ENCODE data around the gene ABR.
"Not testable (repeated sequence)": the region's sequence is repeated elsewhere in the genome, so short reads cannot be mapped to it uniquely, and the experiment has no call there.

The ABR gene

GRCh38 chr17:1147664-1148063, 32.1 kb downstream of the ABR start:
- DNase-seq (ENCODE audit: low read depth), result peak; percentile 76

GRCh38 chr17:1146561-1147265, 33.1 kb downstream of the ABR start:
- no peak for DNase-seq (ENCODE audit: low read depth)

- DNase-seq (ENCODE audit: low read depth), result no peak
These were observed 34.3 kb downstream of the ABR start for GRCh38 chr17:1145311-1145986.

- no peak for DNase-seq (ENCODE audit: low read depth)
These were observed 35.6 kb downstream of the ABR start for GRCh38 chr17:1144162-1144561.

GRCh38 chr17:1143573-1143972, 36.2 kb downstream of the ABR start:
- DNase-seq (ENCODE audit: low read depth), result no peak

- no peak for DNase-seq (ENCODE audit: low read depth)
These were observed 37.2 kb downstream of the ABR start for GRCh38 chr17:1142561-1142971.

GRCh38 chr17:1137465-1137894, 42.3 kb downstream of the ABR start:
- no peak for DNase-seq (ENCODE audit: low read depth)

GRCh38 chr17:1136748-1137147, 43.0 kb downstream of the ABR start:
- DNase-seq (ENCODE audit: low read depth), result no peak

- DNase-seq (ENCODE audit: low read depth), result no peak
These were observed 45.0 kb downstream of the ABR start for GRCh38 chr17:1134634-1135324.

GRCh38 chr17:1130191-1130590, 49.6 kb downstream of the ABR start:
- no peak for DNase-seq (ENCODE audit: low read depth)

- DNase-seq (ENCODE audit: low read depth), result not testable (repeated sequence)
These were observed 51.3 kb downstream of the ABR start for GRCh38 chr17:1128463-1128862.

- no peak for DNase-seq (ENCODE audit: low read depth)
These were observed 52.8 kb downstream of the ABR start for GRCh38 chr17:1126801-1127550.

- DNase-seq (ENCODE audit: low read depth), result no peak
These were observed 53.5 kb downstream of the ABR start for GRCh38 chr17:1126250-1126797.

GRCh38 chr17:1125788-1126145, 54.0 kb downstream of the ABR start:
- no peak for DNase-seq (ENCODE audit: low read depth)

GRCh38 chr17:1124896-1125787, 54.6 kb downstream of the ABR start:
- no peak for DNase-seq (ENCODE audit: low read depth)

GRCh38 chr17:1123921-1124715, 55.7 kb downstream of the ABR start:
- no peak for DNase-seq (ENCODE audit: low read depth)

GRCh38 chr17:1123393-1123831, 56.4 kb downstream of the ABR start:
- DNase-seq (ENCODE audit: low read depth), result no peak

GRCh38 chr17:1122533-1123392, 57.0 kb downstream of the ABR start:
- peak; percentile 75 for DNase-seq (ENCODE audit: low read depth)

- DNase-seq (ENCODE audit: low read depth), result not testable (repeated sequence)
These were observed 58.4 kb downstream of the ABR start for GRCh38 chr17:1121442-1121817.

Measured in ELR (cell line).